Keratinocyte (primary cell): Measurements from ENCODE around the gene PCSK2. TPM values are rescaled to one million over a fixed set of nuclear protein-coding genes. Genes with fewer than 3 reads are reported as not detected.

Source experiments
- DNase-seq: peaks from one replicate; pipeline ENCODE4 v3.0.0-alpha.2; 2011; ENCODE audit warnings: low read depth, missing footprints, low spot score
- FAIRE-seq: peaks from 2 replicates; lab custom pipeline; 2011; peaks lifted over from hg19 to GRCh38; lab: Jason Lieb, UNC
- H2AFZ ChIP-seq: 2 replicates; pipeline ENCODE4 v1.6.0; 2012; ENCODE audit warnings: low read length, control low read depth, inconsistent platforms; ENCODE audit not compliant: control insufficient read depth
- H3K27ac ChIP-seq: 2 replicates; pipeline ENCODE4 v1.5.1; 2011; ENCODE audit warnings: low read length; ENCODE audit not compliant: control insufficient read depth, insufficient read depth
- H3K27me3 ChIP-seq: 3 replicates; pipeline ENCODE4 v1.6.0; 2011; ENCODE audit warnings: low read length; ENCODE audit not compliant: control insufficient read depth, insufficient read depth; ENCODE audit errors: extremely low read depth
- H3K36me3 ChIP-seq, 2 experiments: 2 replicates in 1 of 2; 3 replicates in 1 of 2; pipeline ENCODE4 v1.5.1; 2011; ENCODE audit warnings: low read length in 2 of 2, mild to moderate bottlenecking in 1 of 2; ENCODE audit not compliant: control insufficient read depth in 2 of 2, insufficient read depth in 2 of 2; ENCODE audit errors: extremely low read depth in 1 of 2
- H3K4me1 ChIP-seq: 3 replicates; pipeline ENCODE4 v1.5.1; 2011; ENCODE audit warnings: low read length; ENCODE audit not compliant: control insufficient read depth, insufficient read depth; ENCODE audit errors: extremely low read depth
- H3K4me2 ChIP-seq: 3 replicates; pipeline ENCODE4 v1.6.0; 2011; ENCODE audit warnings: low read depth, low read length; ENCODE audit not compliant: control insufficient read depth, insufficient read depth; ENCODE audit errors: extremely low read depth
- H3K4me3 ChIP-seq, 3 experiments: fragments of 200-600 bp in 1 of 3; sonication (generic) in 1 of 3; 2 replicates in 2 of 3; 3 replicates in 1 of 3; pipeline ENCODE4 v1.5.1; 2011 to 2016; ENCODE audit warnings: low read length in 3 of 3, mild to moderate bottlenecking in 3 of 3, control low read depth in 2 of 3, inconsistent platforms in 1 of 3, low read depth in 1 of 3, mixed read lengths in 1 of 3, mixed run types in 1 of 3, moderate library complexity in 1 of 3; ENCODE audit not compliant: control insufficient read depth in 2 of 3, insufficient read depth in 2 of 3; ENCODE audit errors: extremely low read depth in 1 of 3
- H3K79me2 ChIP-seq: 2 replicates; pipeline ENCODE4 v1.6.0; 2012; ENCODE audit warnings: low read length; ENCODE audit not compliant: control insufficient read depth, insufficient read depth
- H3K9ac ChIP-seq: 3 replicates; pipeline ENCODE4 v1.6.0; 2011; ENCODE audit warnings: low read length; ENCODE audit not compliant: control insufficient read depth, insufficient read depth; ENCODE audit errors: extremely low read depth
- H3K9me1 ChIP-seq: 3 replicates; pipeline ENCODE4 v1.6.0; 2011; ENCODE audit warnings: low read length; ENCODE audit not compliant: control insufficient read depth, insufficient read depth; ENCODE audit errors: extremely low read depth
- H3K9me3 ChIP-seq: 2 replicates; pipeline ENCODE4 v1.5.1; 2012; ENCODE audit warnings: low read depth, low read length; ENCODE audit not compliant: control insufficient read depth
- H4K20me1 ChIP-seq: 3 replicates; pipeline ENCODE4 v1.6.0; 2011; ENCODE audit warnings: low read length; ENCODE audit not compliant: control insufficient read depth, insufficient read depth; ENCODE audit errors: extremely low read depth
- EZH2 ChIP-seq: IDR thresholded peaks from one replicate; pipeline ENCODE4 v1.6.1; 2012; ENCODE audit warnings: inconsistent platforms, mild to moderate bottlenecking, low read length, moderate library complexity
- dilution Hi-C: fragments of 300-500 bp; cut with MboI; formaldehyde crosslinking; loops from one replicate; pipeline ENCODE4 v1.7.0; 2020; ENCODE audit warnings: low sequenced_read_pairs; ENCODE audit not compliant: extremely low pct_ligation_motif_present
- polyA plus RNA-seq, 5 experiments: library from polyadenylated mRNA; depleted of rRNA in 3 of 5; stranded (reverse) in 3 of 5; stranded (forward) in 1 of 5; unstranded in 1 of 5; fragments of >200 nt; gene quantifications; 1 replicate in 1 of 5; 2 replicates in 3 of 5; 3 replicates in 1 of 5; pipeline versions ENCODE4 v1.2.1 to v1.2.3, GENCODE V29; 2011 to 2012; ENCODE audit warnings: missing spikeins in 2 of 5, low read depth in 1 of 5, low replicate concordance in 1 of 5
- small RNA-seq, 3 experiments: library from RNA; depleted of rRNA; stranded (forward); fragments of <200 nt; gene quantifications; one replicate each; pipeline ENCODE3, GENCODE V24; 2012; ENCODE audit warnings: low read depth in 3 of 3, low replicate concordance in 1 of 3; ENCODE audit not compliant: insufficient read length in 3 of 3
- TF ChIP-seq, protein P1 (sequence below), 3 experiments: IDR thresholded peaks in 1 of 3; conservative IDR thresholded peaks in 1 of 3; optimal IDR thresholded peaks in 1 of 3; 2 replicates in 2 of 3; 3 replicates in 1 of 3; pipeline versions ENCODE3 to v1.5.1; 2011; ENCODE audit warnings: low read length in 3 of 3, mild to moderate bottlenecking in 3 of 3, moderate library complexity in 2 of 3, control low read depth in 1 of 3, inconsistent platforms in 1 of 3; ENCODE audit not compliant: insufficient read depth in 2 of 3; ENCODE audit errors: extremely low read depth in 1 of 3

PCSK2 gene
- polyA plus RNA-seq, 1 donor (not counting 4 experiments of a cell fraction or from before 2014, with no cell fraction given) = not detected

DNA sequence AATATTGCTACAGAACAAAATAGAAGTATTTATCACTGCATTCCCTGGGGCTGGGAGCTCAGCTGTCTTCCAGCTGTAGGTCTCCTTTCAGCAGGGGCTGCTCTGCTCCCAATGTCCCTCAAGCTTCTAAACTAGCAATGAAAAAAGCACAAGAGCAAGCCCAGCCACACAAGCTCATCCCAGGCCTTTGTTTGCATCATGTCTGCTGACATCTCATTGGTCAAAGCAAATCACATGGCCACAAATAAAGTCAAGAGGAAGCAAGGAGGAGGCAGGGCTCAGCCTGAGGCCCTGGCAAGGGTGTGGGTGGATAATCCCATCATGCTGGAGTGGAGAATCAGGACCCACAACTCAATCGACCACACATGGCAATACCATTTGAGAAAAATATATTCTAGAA, 306.6 kb downstream of the PCSK2 start:
- TF ChIP-seq, protein P1, sequence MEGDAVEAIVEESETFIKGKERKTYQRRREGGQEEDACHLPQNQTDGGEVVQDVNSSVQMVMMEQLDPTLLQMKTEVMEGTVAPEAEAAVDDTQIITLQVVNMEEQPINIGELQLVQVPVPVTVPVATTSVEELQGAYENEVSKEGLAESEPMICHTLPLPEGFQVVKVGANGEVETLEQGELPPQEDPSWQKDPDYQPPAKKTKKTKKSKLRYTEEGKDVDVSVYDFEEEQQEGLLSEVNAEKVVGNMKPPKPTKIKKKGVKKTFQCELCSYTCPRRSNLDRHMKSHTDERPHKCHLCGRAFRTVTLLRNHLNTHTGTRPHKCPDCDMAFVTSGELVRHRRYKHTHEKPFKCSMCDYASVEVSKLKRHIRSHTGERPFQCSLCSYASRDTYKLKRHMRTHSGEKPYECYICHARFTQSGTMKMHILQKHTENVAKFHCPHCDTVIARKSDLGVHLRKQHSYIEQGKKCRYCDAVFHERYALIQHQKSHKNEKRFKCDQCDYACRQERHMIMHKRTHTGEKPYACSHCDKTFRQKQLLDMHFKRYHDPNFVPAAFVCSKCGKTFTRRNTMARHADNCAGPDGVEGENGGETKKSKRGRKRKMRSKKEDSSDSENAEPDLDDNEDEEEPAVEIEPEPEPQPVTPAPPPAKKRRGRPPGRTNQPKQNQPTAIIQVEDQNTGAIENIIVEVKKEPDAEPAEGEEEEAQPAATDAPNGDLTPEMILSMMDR (optimal IDR thresholded peaks at IDR 0.05 in 1 of 3, IDR thresholded peaks at IDR 0.05 in 1 of 3, conservative IDR thresholded peaks at IDR 0.05 in 1 of 3; ENCODE audit: extremely low read depth in 1 of 3, insufficient read depth in 2 of 3, low read length in 3 of 3) = no peak
- no peak for TF ChIP-seq EZH2
- H3K4me3 ChIP-seq = no peak overlapping the region
- dilution Hi-C loops = no loop called here
- H3K79me2 ChIP-seq = no peaks in the 10 kb centered on the region
- no peaks in the 10 kb centered on the region for H4K20me1 ChIP-seq
- peaks cover 3% of the 10 kb centered on the region for H3K4me1 ChIP-seq
- FAIRE-seq (peak; percentile 67), DNase-seq (no peak)
- no peaks in the 10 kb centered on the region for H3K9me3 ChIP-seq
- no peak overlapping the region for H3K4me2 ChIP-seq
- no peak overlapping the region for H3K9ac ChIP-seq
- H3K27ac ChIP-seq = no peak overlapping the region
- H3K27me3 ChIP-seq = no peaks in the 10 kb centered on the region
- H3K36me3 ChIP-seq = no peaks in the 10 kb centered on the region
- no peaks in the 10 kb centered on the region for H3K9me1 ChIP-seq
- no peak overlapping the region for H2AFZ ChIP-seq

DNA sequence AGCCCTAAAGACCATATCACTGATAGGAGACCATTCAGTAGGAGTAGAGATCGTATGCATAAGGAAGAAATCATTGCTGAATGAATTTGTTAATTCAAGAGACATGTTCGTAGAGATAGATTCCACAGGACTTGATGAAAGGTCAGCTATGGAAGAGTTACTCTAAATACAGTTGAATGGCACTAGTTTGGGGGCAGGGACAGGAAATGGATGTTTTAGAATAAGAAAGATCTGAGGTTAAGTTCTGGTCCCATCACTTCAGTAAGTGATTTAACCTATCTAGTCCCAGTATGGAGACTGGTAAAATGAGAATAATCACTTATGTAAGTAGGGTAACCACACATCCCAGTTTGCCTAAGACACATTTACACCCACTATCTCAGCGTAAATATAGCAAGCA, 307.2 kb downstream of the PCSK2 start:
- H3K9me3 ChIP-seq = no peaks in the 10 kb centered on the region
- FAIRE-seq = no peak
- no peak overlapping the region for H3K4me2 ChIP-seq
- TF ChIP-seq EZH2 = no peak
- TF ChIP-seq, protein P1 (optimal IDR thresholded peaks at IDR 0.05 in 1 of 3, IDR thresholded peaks at IDR 0.05 in 1 of 3, conservative IDR thresholded peaks at IDR 0.05 in 1 of 3; ENCODE audit: extremely low read depth in 1 of 3, insufficient read depth in 2 of 3, low read length in 3 of 3) = no peak
- H2AFZ ChIP-seq = no peak overlapping the region
- no peaks in the 10 kb centered on the region for H3K36me3 ChIP-seq
- H3K79me2 ChIP-seq = no peaks in the 10 kb centered on the region
- no peaks in the 10 kb centered on the region for H3K27me3 ChIP-seq
- dilution Hi-C loops = no loop called here
- no peak overlapping the region for H3K27ac ChIP-seq
- no peak overlapping the region for H3K9ac ChIP-seq
- no peaks in the 10 kb centered on the region for H4K20me1 ChIP-seq
- no peak overlapping the region for H3K4me3 ChIP-seq
- no peak for DNase-seq
- no peaks in the 10 kb centered on the region for H3K9me1 ChIP-seq
- peaks cover 3% of the 10 kb centered on the region for H3K4me1 ChIP-seq

Small RNA genes within 50 kb of the gene (small RNA-seq; reads per million reads assigned to genes)
- gene AL359511.1 = 0 reads per million in 3 experiments
- gene RNU1-131P = 0 reads per million in 3 experiments
- gene RNU6-27P = 0 to 2.8 (median 0) reads per million in 3 experiments
